Gastroesophageal sphincter (tissue), 3 donors: ENCODE measurements around the gene NEK4.

Experiments used
- EP300 ChIP-seq: sonication (generic); formaldehyde crosslinking; IDR thresholded peaks from one replicate; pipeline ENCODE4 v1.6.1; 2017; ENCODE audit warnings: antibody characterized with exemption, mild to moderate bottlenecking
- POLR2A ChIP-seq, 2 donors: fragments of 450-650 bp; IDR thresholded peaks; one replicate each; pipeline ENCODE4 v1.6.1; 2017; ENCODE audit warnings: antibody characterized with exemption in 2 of 2, mild to moderate bottlenecking in 2 of 2, moderate library complexity in 1 of 2
- POLR2AphosphoS5 ChIP-seq: sonication (generic); formaldehyde crosslinking; IDR thresholded peaks from one replicate; pipeline ENCODE4 v1.6.1; 2017; ENCODE audit warnings: antibody characterized with exemption
- TF ChIP-seq, protein P1 (sequence below), 4 experiments: fragments of 200-600 bp in 2 of 4; fragments of 450-650 bp in 2 of 4; sonication (generic) in 1 of 4; IDR thresholded peaks; one replicate each; pipeline ENCODE4 v1.5.1; 2017 to 2019; ENCODE audit warnings: antibody characterized with exemption in 4 of 4, mild to moderate bottlenecking in 2 of 4, moderate library complexity in 2 of 4

DNA sequence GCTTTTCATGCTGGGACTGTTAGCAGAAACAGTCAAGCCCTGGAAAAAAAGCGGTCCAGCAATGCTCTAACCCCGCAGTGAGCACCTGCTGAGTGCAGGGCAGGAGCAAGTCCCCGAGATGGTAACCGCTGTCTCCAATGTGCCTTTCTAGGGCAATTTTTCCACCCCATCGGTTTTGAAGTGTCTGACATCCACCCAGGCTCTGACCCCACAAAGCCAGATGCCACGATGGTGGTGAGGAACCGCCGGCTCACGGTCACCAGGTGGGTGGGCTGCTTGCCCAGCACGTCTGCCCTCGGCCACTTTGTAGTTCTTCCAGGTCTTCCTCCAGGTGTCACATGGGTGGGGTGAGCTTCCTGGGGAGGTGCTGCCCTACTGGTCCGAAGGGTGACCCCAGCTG lies 20.6 kb upstream of the NEK4 start:
- TF ChIP-seq, protein P1, sequence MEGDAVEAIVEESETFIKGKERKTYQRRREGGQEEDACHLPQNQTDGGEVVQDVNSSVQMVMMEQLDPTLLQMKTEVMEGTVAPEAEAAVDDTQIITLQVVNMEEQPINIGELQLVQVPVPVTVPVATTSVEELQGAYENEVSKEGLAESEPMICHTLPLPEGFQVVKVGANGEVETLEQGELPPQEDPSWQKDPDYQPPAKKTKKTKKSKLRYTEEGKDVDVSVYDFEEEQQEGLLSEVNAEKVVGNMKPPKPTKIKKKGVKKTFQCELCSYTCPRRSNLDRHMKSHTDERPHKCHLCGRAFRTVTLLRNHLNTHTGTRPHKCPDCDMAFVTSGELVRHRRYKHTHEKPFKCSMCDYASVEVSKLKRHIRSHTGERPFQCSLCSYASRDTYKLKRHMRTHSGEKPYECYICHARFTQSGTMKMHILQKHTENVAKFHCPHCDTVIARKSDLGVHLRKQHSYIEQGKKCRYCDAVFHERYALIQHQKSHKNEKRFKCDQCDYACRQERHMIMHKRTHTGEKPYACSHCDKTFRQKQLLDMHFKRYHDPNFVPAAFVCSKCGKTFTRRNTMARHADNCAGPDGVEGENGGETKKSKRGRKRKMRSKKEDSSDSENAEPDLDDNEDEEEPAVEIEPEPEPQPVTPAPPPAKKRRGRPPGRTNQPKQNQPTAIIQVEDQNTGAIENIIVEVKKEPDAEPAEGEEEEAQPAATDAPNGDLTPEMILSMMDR (IDR thresholded peaks at IDR 0.05) = no peak
- TF ChIP-seq POLR2A (IDR thresholded peaks at IDR 0.05) = no peak
- TF ChIP-seq POLR2AphosphoS5 = no peak
- TF ChIP-seq EP300 = no peak
